Calu3 (cell line): ENCODE data around the gene CRTC1. TPM values are rescaled to one million over a fixed set of nuclear protein-coding genes. Genes with fewer than 3 reads are reported as not detected.

Source experiments
- BruUV-seq: library from RNA; stranded (reverse); fragments of 400-500 nt; replicated peaks from 2 replicates; lab custom pipeline; 2021; lab: Mats Ljungman, UMichigan
- CTCF ChIA-PET: fragments of 300-600 bp; sonication (Branson Sonifier 250); formaldehyde crosslinking; loops from one replicate; lab custom pipeline; 2022; ENCODE audit warnings: antibody characterized with exemption; lab: Charles Lee
- DNase-seq: peaks from one replicate; pipeline ENCODE4 v3.0.0; 2022
- H3K27ac Mint-ChIP-seq: one replicate; pipeline ENCODE4 v1.8.0; 2022; ENCODE audit warnings: mixed read lengths; ENCODE audit not compliant: unreplicated experiment
- H3K27me3 Mint-ChIP-seq: one replicate; pipeline ENCODE4 v1.8.0; 2022; ENCODE audit warnings: mixed read lengths; ENCODE audit not compliant: unreplicated experiment
- H3K36me3 Mint-ChIP-seq: one replicate; pipeline ENCODE4 v1.8.0; 2022; ENCODE audit warnings: mild to moderate bottlenecking, moderate library complexity, mixed read lengths; ENCODE audit not compliant: insufficient read depth, unreplicated experiment
- H3K4me1 Mint-ChIP-seq: one replicate; pipeline ENCODE4 v1.8.0; 2022; ENCODE audit warnings: mild to moderate bottlenecking, low read depth, mixed read lengths; ENCODE audit not compliant: unreplicated experiment
- H3K4me3 Mint-ChIP-seq: one replicate; pipeline ENCODE4 v1.8.0; 2022; ENCODE audit warnings: mild to moderate bottlenecking, low read depth, moderate library complexity, mixed read lengths; ENCODE audit not compliant: unreplicated experiment
- H3K9me3 Mint-ChIP-seq: one replicate; pipeline ENCODE4 v1.8.0; 2022; ENCODE audit warnings: low read depth, mixed read lengths; ENCODE audit not compliant: unreplicated experiment
- intact Hi-C: fragments of 100-400 bp; cut with micrococcal nuclease; formaldehyde crosslinking; loops from one replicate; pipeline ENCODE4 v1.10.0; 2022; ENCODE audit not compliant: unreplicated experiment
- total RNA-seq: library from RNA; stranded (reverse); gene quantifications from 2 replicates; pipeline ENCODE4 v1.2.3, GENCODE V29; 2022
- TF ChIP-seq, protein P1 (sequence below): fragments of 200-600 bp; IDR thresholded peaks from one replicate; pipeline ENCODE4 v1.8.0; 2022; ENCODE audit warnings: antibody characterized with exemption; ENCODE audit not compliant: unreplicated experiment

The CRTC1 gene
- total RNA-seq, 1 experiment from 2014 or later, result 8.5 TPM

DNA sequence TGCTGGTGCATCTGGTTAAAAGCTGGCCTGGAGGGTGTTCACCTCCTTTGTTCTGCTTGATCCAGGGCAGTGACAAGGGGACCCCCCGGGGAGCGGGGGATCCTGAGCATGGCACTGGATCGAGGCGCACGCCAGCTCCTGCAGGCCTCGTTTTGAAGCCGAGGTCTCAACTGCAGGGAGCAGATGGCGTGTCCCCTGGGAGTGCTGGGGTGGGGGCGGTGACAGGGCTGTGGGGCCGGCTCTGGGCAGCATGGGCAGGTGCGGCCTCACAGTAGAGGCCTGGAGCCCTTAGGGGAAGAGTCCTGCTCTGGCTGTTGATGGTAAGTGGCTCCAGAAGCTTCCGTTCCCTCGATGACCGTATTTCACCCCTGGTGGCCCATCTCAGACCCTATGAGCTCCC is 51.8 kb downstream of the CRTC1 start:
- peaks cover 18% of the 10 kb centered on the region for H3K4me1 Mint-ChIP-seq
- H3K27me3 Mint-ChIP-seq, result no peaks in the 10 kb centered on the region
- CTCF ChIA-PET, result no interaction called here
- no peak overlapping the region for H3K4me3 Mint-ChIP-seq
- no peak for DNase-seq
- intact Hi-C loops, result no loop called here
- TF ChIP-seq, protein P1, sequence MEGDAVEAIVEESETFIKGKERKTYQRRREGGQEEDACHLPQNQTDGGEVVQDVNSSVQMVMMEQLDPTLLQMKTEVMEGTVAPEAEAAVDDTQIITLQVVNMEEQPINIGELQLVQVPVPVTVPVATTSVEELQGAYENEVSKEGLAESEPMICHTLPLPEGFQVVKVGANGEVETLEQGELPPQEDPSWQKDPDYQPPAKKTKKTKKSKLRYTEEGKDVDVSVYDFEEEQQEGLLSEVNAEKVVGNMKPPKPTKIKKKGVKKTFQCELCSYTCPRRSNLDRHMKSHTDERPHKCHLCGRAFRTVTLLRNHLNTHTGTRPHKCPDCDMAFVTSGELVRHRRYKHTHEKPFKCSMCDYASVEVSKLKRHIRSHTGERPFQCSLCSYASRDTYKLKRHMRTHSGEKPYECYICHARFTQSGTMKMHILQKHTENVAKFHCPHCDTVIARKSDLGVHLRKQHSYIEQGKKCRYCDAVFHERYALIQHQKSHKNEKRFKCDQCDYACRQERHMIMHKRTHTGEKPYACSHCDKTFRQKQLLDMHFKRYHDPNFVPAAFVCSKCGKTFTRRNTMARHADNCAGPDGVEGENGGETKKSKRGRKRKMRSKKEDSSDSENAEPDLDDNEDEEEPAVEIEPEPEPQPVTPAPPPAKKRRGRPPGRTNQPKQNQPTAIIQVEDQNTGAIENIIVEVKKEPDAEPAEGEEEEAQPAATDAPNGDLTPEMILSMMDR, result no peak
- H3K27ac Mint-ChIP-seq, result no peak overlapping the region
- peaks cover 3% of the 10 kb centered on the region for H3K36me3 Mint-ChIP-seq
- no peaks in the 10 kb centered on the region for H3K9me3 Mint-ChIP-seq
- no TSS peak for BruUV-seq

DNA sequence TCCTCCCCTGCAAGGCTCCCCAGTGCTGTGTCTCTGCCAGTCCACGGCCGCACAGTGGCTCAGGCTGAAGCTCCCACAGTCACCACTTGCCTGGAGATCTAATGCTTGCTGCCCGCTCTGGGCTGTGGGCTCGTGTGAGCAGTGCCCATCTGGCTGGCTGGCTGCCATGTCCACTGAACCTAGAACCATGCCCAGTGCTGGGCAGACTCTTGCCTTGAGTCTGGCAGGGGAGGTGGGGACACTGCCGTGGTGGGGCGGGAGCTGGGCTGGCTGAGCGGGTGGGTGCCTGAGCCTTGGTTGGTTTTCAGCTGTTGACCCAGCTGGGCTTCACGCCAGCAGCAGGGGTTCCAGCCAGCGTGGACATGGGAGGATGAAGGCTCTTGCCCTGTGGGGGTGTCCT is 52.3 kb downstream of the CRTC1 start:
- intact Hi-C loops, result no loop called here
- Mint-ChIP-seq H3K4me3 (no peak overlapping the region), H3K4me1 (peaks cover 17% of the 10 kb centered on the region), H3K27ac (no peak overlapping the region), H3K9me3 (no peaks in the 10 kb centered on the region), H3K36me3 (no peaks in the 10 kb centered on the region), H3K27me3 (no peaks in the 10 kb centered on the region)
- CTCF ChIA-PET, result no interaction called here
- BruUV-seq, result no TSS peak
- DNase-seq, result no peak
- TF ChIP-seq, protein P1, result no peak

DNA sequence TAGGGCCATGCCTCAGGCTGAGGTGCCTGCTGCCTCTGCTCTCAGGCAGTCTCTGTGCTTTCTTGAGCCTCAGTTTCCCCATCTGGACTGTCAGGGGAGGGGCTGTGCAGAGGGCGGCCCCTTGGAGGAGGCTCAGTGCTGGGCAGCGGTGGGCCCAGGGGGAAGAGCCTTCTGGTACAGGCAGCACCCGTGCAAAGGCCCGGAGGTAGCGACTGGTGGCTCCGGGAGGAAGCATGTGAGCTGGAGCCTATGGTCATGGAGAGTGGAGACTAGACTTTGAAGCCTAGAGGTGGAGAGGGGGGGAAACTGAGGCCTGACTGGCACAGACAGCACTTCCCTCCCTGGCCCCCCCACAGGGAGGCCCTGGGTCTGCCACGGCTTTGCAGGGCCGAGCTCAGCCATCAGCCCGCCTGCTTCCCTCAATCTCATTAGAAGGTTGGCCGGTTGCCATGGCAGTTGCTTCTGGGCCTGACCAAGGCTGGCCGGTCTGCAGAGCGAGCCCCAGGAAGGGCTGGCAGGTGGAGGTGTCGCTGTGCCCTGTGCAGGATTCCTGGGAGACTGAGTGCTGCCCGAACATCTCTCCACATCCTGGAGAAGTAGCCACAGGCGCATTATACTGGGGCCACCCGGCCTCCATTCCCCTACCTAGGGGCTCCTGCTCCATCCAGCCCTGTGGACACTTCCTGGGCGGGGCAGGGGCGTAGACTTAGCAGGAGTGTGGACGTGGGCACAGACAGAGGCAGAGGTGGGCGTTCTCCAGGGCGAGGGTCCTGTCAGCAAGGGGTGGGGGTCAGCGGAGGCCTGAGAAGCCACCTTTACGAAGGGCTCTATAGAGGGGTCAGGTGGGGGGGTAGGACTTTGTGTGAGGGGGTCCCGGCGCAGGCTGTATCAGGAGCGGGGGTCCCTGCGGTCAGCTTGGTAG is 53.2 kb downstream of the CRTC1 start:
- no TSS peak for BruUV-seq
- Mint-ChIP-seq H3K9me3 (no peaks in the 10 kb centered on the region), H3K27me3 (no peaks in the 10 kb centered on the region), H3K27ac (no peak overlapping the region), H3K4me3 (no peak overlapping the region), H3K4me1 (peaks cover 9% of the 10 kb centered on the region), H3K36me3 (peaks cover 4% of the 10 kb centered on the region)
- CTCF ChIA-PET, result no interaction called here
- TF ChIP-seq, protein P1, result no peak
- intact Hi-C loops, result no loop called here
- DNase-seq, result no peak

DNA sequence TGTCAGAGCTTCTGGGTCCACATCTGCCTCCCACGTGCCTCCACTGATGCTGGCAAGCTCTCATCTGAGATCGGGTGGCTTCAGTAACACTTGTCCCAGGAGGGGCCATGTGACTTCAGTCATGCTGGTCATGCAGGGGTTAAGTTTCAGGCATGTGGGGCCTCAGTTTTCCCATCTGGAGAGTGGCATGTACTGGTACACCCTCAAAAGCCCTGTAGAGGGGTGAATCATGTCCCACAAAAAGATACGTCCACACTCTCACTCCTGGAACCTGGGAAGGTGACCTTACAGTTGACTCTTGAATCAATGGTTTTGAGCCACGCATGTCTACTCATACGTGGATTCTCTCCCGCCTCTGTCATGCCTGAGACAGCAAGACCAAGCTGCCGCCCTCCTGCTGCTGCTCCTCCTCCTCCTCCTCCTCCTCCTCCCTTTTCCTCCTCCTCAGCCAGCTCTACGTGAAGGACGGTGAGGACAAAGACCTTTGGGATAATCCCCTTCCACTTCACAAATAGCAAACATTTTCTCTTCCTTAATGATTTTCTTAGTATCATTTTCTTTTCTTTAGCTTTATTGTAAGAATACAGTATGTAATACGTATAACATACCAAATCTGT is 54.0 kb downstream of the CRTC1 start:
- no peak overlapping the region for H3K27ac Mint-ChIP-seq
- H3K4me1 Mint-ChIP-seq, result peaks cover 9% of the 10 kb centered on the region
- no peaks in the 10 kb centered on the region for H3K27me3 Mint-ChIP-seq
- TF ChIP-seq, protein P1, result no peak
- intact Hi-C loops, result no loop called here
- peaks cover 6% of the 10 kb centered on the region for H3K36me3 Mint-ChIP-seq
- no peaks in the 10 kb centered on the region for H3K9me3 Mint-ChIP-seq
- CTCF ChIA-PET, result no interaction called here
- DNase-seq, result no peak
- H3K4me3 Mint-ChIP-seq, result no peak overlapping the region
- BruUV-seq, result no TSS peak
